Astrocyte of the hippocampus (primary cell): ENCODE results near the gene SLC17A9.
A peak's percentile ranks its signal among the peaks of the same experiment; 100 is the strongest.

Source experiments
- DNase-seq: peaks from one replicate; pipeline ENCODE4 v3.0.0; 2011; ENCODE audit warnings: low read depth, low spot score

SLC17A9 gene

GRCh38 chr20:62968378-62969178 is 16.1 kb downstream of the SLC17A9 start:
- DNase-seq = no peak

- no peak for DNase-seq
Observed at GRCh38 chr20:62969179-62969760, 16.8 kb downstream of the SLC17A9 start.

- DNase-seq = no peak
Observed at GRCh38 chr20:62969939-62970306, 17.4 kb downstream of the SLC17A9 start.

- DNase-seq = no peak
Observed at GRCh38 chr20:62970307-62971210, 18.1 kb downstream of the SLC17A9 start.

GRCh38 chr20:62971211-62971949 is 18.9 kb downstream of the SLC17A9 start:
- DNase-seq = no peak

GRCh38 chr20:62971950-62972844 is 19.7 kb downstream of the SLC17A9 start:
- DNase-seq = peak; percentile 91

GRCh38 chr20:62972845-62973745 is 20.6 kb downstream of the SLC17A9 start:
- no peak for DNase-seq

- no peak for DNase-seq
Observed at GRCh38 chr20:62975251-62975760, 22.8 kb downstream of the SLC17A9 start.

- no peak for DNase-seq
Observed at GRCh38 chr20:62975812-62976508, 23.5 kb downstream of the SLC17A9 start.

- DNase-seq = no peak
Observed at GRCh38 chr20:62976886-62977285, 24.4 kb downstream of the SLC17A9 start.

- DNase-seq = no peak
Observed at GRCh38 chr20:62977613-62978560, 25.4 kb downstream of the SLC17A9 start.

- DNase-seq = no peak
Observed at GRCh38 chr20:62978561-62978943, 26.0 kb downstream of the SLC17A9 start.

GRCh38 chr20:62979310-62979709 is 26.8 kb downstream of the SLC17A9 start:
- no peak for DNase-seq

- DNase-seq = no peak
Observed at GRCh38 chr20:62979876-62980373, 27.4 kb downstream of the SLC17A9 start.

GRCh38 chr20:62980380-62980960 is 28.0 kb downstream of the SLC17A9 start:
- no peak for DNase-seq

- DNase-seq = peak; percentile 58
Observed at GRCh38 chr20:62980970-62981369, 28.5 kb downstream of the SLC17A9 start.
